ENCODE results near the gene NDRG3. TPM values are rescaled to one million over a fixed set of nuclear protein-coding genes. Genes with fewer than 3 reads are reported as not detected.

NDRG3 gene
- total RNA-seq = 36.9 TPM

- Histone ChIP-seq H3K36me3 (no peaks in the 10 kb centered on the region), H3K4me3 (peak within 1 kb of the TSS; percentile 97 to 100), H3K27me3 (no peaks in the 10 kb centered on the region), H3K9me3 (no peaks in the 10 kb centered on the region), H3K4me1 (peaks cover 3 to 14% of the 10 kb centered on the region in 2 donors), H3K27ac (peak within 1 kb of the TSS; percentile 84 to 89)
- peak in 2 of 3 experiments; percentile 3 to 29 for TF ChIP-seq CTCF (IDR thresholded peaks at IDR 0.05)
- peak; percentile 84 to 97 for DNase-seq (ENCODE audit: low spot score in 2 of 2)
- intact Hi-C loops (cut with DNase I) = loop anchor here (1.0 to 5.0 kb wide), 3 partner anchors 27 to 139 kb away; partner anchors contain the start of genes DSN1 and RAB5IF
These were observed at the start of gene NDRG3 for GRCh38 chr20:36745927-36746659. Gene NDRG3, minus strand, starts transcription at chr20:36746090. Its CDS starts 24,355 bp downstream, at chr20:36721735.

- no peak overlapping the region for H3K27ac ChIP-seq
- TF ChIP-seq CTCF (IDR thresholded peaks at IDR 0.05) = no peak
- H3K27me3 ChIP-seq = no peaks in the 10 kb centered on the region
- H3K36me3 ChIP-seq = peaks cover 67 to 72% of the 10 kb centered on the region in 2 donors
- H3K9me3 ChIP-seq = no peaks in the 10 kb centered on the region
- peaks cover 0 to 7% of the 10 kb centered on the region in 2 donors for H3K4me1 ChIP-seq
- no peak overlapping the region for H3K4me3 ChIP-seq
- DNase-seq (ENCODE audit: low spot score in 2 of 2) = no peak
- intact Hi-C loops (cut with DNase I) = loop anchor here (5.0 kb wide), 1 partner anchor 93 kb away; no protein-coding TSS in a partner anchor
These were observed 48.2 kb upstream of the NDRG3 start for GRCh38 chr20:36794116-36794474.

GRCh38 chr20:36793294-36794115 is 47.6 kb upstream of the NDRG3 start:
- TF ChIP-seq CTCF (IDR thresholded peaks at IDR 0.05) = no peak
- no peak overlapping the region for H3K27ac ChIP-seq
- H3K27me3 ChIP-seq = no peaks in the 10 kb centered on the region
- intact Hi-C loops (cut with DNase I) = loop anchor here (5.0 kb wide), 1 partner anchor 94 kb away; no protein-coding TSS in a partner anchor
- peaks cover 65 to 67% of the 10 kb centered on the region in 2 donors for H3K36me3 ChIP-seq
- no peak overlapping the region for H3K4me3 ChIP-seq
- H3K4me1 ChIP-seq = peaks cover 0 to 7% of the 10 kb centered on the region in 2 donors
- DNase-seq (ENCODE audit: low spot score in 2 of 2) = no peak
- H3K9me3 ChIP-seq = no peaks in the 10 kb centered on the region

GRCh38 chr20:36792422-36792821 is 46.5 kb upstream of the NDRG3 start:
- H3K9me3 ChIP-seq = no peaks in the 10 kb centered on the region
- DNase-seq (ENCODE audit: low spot score in 2 of 2) = peak in 1 of 2 donors; percentile 76
- peaks cover 0 to 7% of the 10 kb centered on the region in 2 donors for H3K4me1 ChIP-seq
- H3K27ac ChIP-seq = no peak overlapping the region
- intact Hi-C loops (cut with DNase I) = loop anchor here (5.0 kb wide), 1 partner anchor 95 kb away; no protein-coding TSS in a partner anchor
- peaks cover 54 to 56% of the 10 kb centered on the region in 2 donors for H3K36me3 ChIP-seq
- no peak overlapping the region for H3K4me3 ChIP-seq
- TF ChIP-seq CTCF (IDR thresholded peaks at IDR 0.05) = peak in 2 of 3 experiments; percentile 22 to 48
- H3K27me3 ChIP-seq = no peaks in the 10 kb centered on the region

- Histone ChIP-seq H3K27ac (no peak overlapping the region), H3K27me3 (no peaks in the 10 kb centered on the region), H3K36me3 (peaks cover 48 to 52% of the 10 kb centered on the region in 2 donors), H3K4me3 (no peak overlapping the region), H3K4me1 (peaks cover 0 to 7% of the 10 kb centered on the region in 2 donors), H3K9me3 (no peaks in the 10 kb centered on the region)
- DNase-seq (ENCODE audit: low spot score in 2 of 2) = no peak
- no peak for TF ChIP-seq CTCF (IDR thresholded peaks at IDR 0.05)
- intact Hi-C loops (cut with DNase I) = loop anchor here (5.0 kb wide), 1 partner anchor 95 kb away; no protein-coding TSS in a partner anchor
These were observed 46.0 kb upstream of the NDRG3 start for GRCh38 chr20:36791862-36792261.

Measured in ascending aorta (tissue), 2 donors.